Mesendoderm (in vitro differentiated cells): ENCODE results near the gene CGB8. TPM values are rescaled to one million over a fixed set of nuclear protein-coding genes. Genes with fewer than 3 reads are reported as not detected.

Experiments used
- DNase-seq: peaks from one replicate; pipeline ENCODE4 v3.0.0; 2013
- H2AK5ac ChIP-seq: 2 replicates; pipeline ENCODE4 v1.6.1; 2013; ENCODE audit warnings: low read length, inconsistent platforms
- H2BK120ac ChIP-seq: 2 replicates; pipeline ENCODE4 v1.6.1; 2013; ENCODE audit warnings: low read depth, mild to moderate bottlenecking, low read length, moderate library complexity, mixed read lengths
- H2BK15ac ChIP-seq: replicated peaks from 2 replicates; pipeline ENCODE4 v1.6.1; 2013; ENCODE audit warnings: low read depth, mild to moderate bottlenecking, moderate library complexity
- H2BK5ac ChIP-seq: 2 replicates; pipeline ENCODE4 v1.6.1; 2013; ENCODE audit warnings: low read length, inconsistent platforms
- H3K18ac ChIP-seq: 2 replicates; pipeline ENCODE4 v1.6.1; 2013; ENCODE audit warnings: mild to moderate bottlenecking, low read length, mixed read lengths
- H3K23ac ChIP-seq: one replicate; pipeline ENCODE4 v1.6.1; 2013; ENCODE audit warnings: low read length
- H3K27ac ChIP-seq: 2 replicates; pipeline ENCODE4 v1.5.1; 2013; ENCODE audit warnings: low read depth, mild to moderate bottlenecking, inconsistent platforms, low read length, moderate library complexity
- H3K27me3 ChIP-seq: 2 replicates; pipeline ENCODE4 v1.6.1; 2013; ENCODE audit warnings: low read length, control low read depth, mild to moderate bottlenecking, inconsistent platforms; ENCODE audit not compliant: insufficient read depth, poor library complexity
- H3K36me3 ChIP-seq: 2 replicates; pipeline ENCODE4 v1.6.1; 2013; ENCODE audit warnings: low read length, inconsistent platforms; ENCODE audit not compliant: control insufficient read depth, insufficient read depth
- H3K4ac ChIP-seq: one replicate; pipeline ENCODE4 v1.6.1; 2013; ENCODE audit warnings: low read depth, mild to moderate bottlenecking, low read length, moderate library complexity
- H3K4me1 ChIP-seq: 2 replicates; pipeline ENCODE4 v1.6.1; 2013; ENCODE audit warnings: low read depth, low read length, inconsistent platforms; ENCODE audit not compliant: control insufficient read depth
- H3K4me2 ChIP-seq: 2 replicates; pipeline ENCODE4 v1.6.1; 2013; ENCODE audit warnings: low read length
- H3K4me3 ChIP-seq: 2 replicates; pipeline ENCODE4 v1.5.1; 2013; ENCODE audit warnings: mild to moderate bottlenecking, low read length
- H3K56ac ChIP-seq: one replicate; pipeline ENCODE4 v1.6.1; 2013; ENCODE audit warnings: low read length
- H3K79me1 ChIP-seq: 2 replicates; pipeline ENCODE4 v1.6.1; 2013; ENCODE audit warnings: low read length, inconsistent platforms
- H3K79me2 ChIP-seq: 2 replicates; pipeline ENCODE4 v1.6.1; 2013; ENCODE audit warnings: mild to moderate bottlenecking, low read length; ENCODE audit not compliant: control insufficient read depth, insufficient read depth
- H3K9ac ChIP-seq: 2 replicates; pipeline ENCODE4 v1.6.1; 2013; ENCODE audit warnings: low read length, inconsistent platforms
- H4K5ac ChIP-seq: one replicate; pipeline ENCODE4 v1.6.1; 2013; ENCODE audit warnings: low read length
- H4K8ac ChIP-seq: one replicate; pipeline ENCODE4 v1.6.1; 2013; ENCODE audit warnings: low read depth, mild to moderate bottlenecking, control low read depth, low read length, moderate library complexity
- WGBS: extraction: QIAGEN DNeasy Blood & Tissue Kit; methylation state at CpG from one replicate; pipeline ENCODE4 v1.1.7; 2013; ENCODE audit warnings: low lambda C conversion rate, missing lambda C conversion rate; ENCODE audit not compliant: insufficient coverage; ENCODE audit errors: extremely low coverage; 5-methylcytosine and 5-hydroxymethylcytosine counted together
- small RNA-seq: library from polyadenylated mRNA; stranded (forward); fragments of <200 nt; extraction: miRNeasy Mini kit (QIAGEN cat#:217004); gene quantifications from one replicate; pipeline ENCODE3, GENCODE V24; 2013; ENCODE audit not compliant: insufficient read depth

The CGB8 gene

GRCh38 chr19:49004964-49005614 is 43.8 kb downstream of the CGB8 start:
- no peaks in the 10 kb centered on the region for H3K79me2 ChIP-seq
- DNase-seq: no peak
- H3K4ac ChIP-seq: no peak overlapping the region
- no peak overlapping the region for H3K4me2 ChIP-seq
- H4K5ac ChIP-seq: no peak overlapping the region
- no peaks in the 10 kb centered on the region for H3K4me1 ChIP-seq
- H3K4me3 ChIP-seq: no peak overlapping the region
- H3K56ac ChIP-seq: no peak overlapping the region
- H2AK5ac ChIP-seq: no peak overlapping the region
- H3K23ac ChIP-seq: no peak overlapping the region
- no peak overlapping the region for H3K18ac ChIP-seq
- H2BK120ac ChIP-seq: no peak overlapping the region
- no peak overlapping the region for H3K27ac ChIP-seq
- no peak overlapping the region for H4K8ac ChIP-seq
- H3K79me1 ChIP-seq: no peaks in the 10 kb centered on the region
- no peaks in the 10 kb centered on the region for H3K27me3 ChIP-seq
- no peak overlapping the region for H2BK5ac ChIP-seq
- no peak overlapping the region for H3K9ac ChIP-seq
- H2BK15ac ChIP-seq: no peak overlapping the region
- peaks cover 16% of the 10 kb centered on the region for H3K36me3 ChIP-seq
- no CpG with 5 or more reads among the region's 7 CpGs for WGBS

GRCh38 chr19:49004133-49004532 is 44.8 kb downstream of the CGB8 start:
- H2AK5ac ChIP-seq: no peak overlapping the region
- H3K27ac ChIP-seq: no peak overlapping the region
- H3K4me2 ChIP-seq: no peak overlapping the region
- no peak overlapping the region for H3K4me3 ChIP-seq
- H3K9ac ChIP-seq: no peak overlapping the region
- H3K27me3 ChIP-seq: no peaks in the 10 kb centered on the region
- no peak overlapping the region for H3K18ac ChIP-seq
- no peak overlapping the region for H2BK5ac ChIP-seq
- no peak overlapping the region for H3K56ac ChIP-seq
- no peak overlapping the region for H4K5ac ChIP-seq
- WGBS: no CpG with 5 or more reads among the region's 15 CpGs
- H3K23ac ChIP-seq: no peak overlapping the region
- H3K4me1 ChIP-seq: no peaks in the 10 kb centered on the region
- no peaks in the 10 kb centered on the region for H3K79me2 ChIP-seq
- H4K8ac ChIP-seq: no peak overlapping the region
- no peak overlapping the region for H2BK120ac ChIP-seq
- no peaks in the 10 kb centered on the region for H3K79me1 ChIP-seq
- no peak overlapping the region for H2BK15ac ChIP-seq
- H3K36me3 ChIP-seq: peaks cover 15% of the 10 kb centered on the region
- no peak overlapping the region for H3K4ac ChIP-seq
- no peak for DNase-seq

GRCh38 chr19:48999481-49000325 is 49.2 kb downstream of the CGB8 start:
- no peak overlapping the region for H4K5ac ChIP-seq

GRCh38 chr19:48997972-48998371 is 50.9 kb downstream of the CGB8 start:
- no peak overlapping the region for H2AK5ac ChIP-seq
- H3K23ac ChIP-seq: no peak overlapping the region
- H3K4me1 ChIP-seq: no peaks in the 10 kb centered on the region
- no CpG with 5 or more reads among the region's 5 CpGs for WGBS
- no peak overlapping the region for H2BK120ac ChIP-seq
- no peak overlapping the region for H3K56ac ChIP-seq
- H2BK5ac ChIP-seq: no peak overlapping the region
- no peak overlapping the region for H3K27ac ChIP-seq
- H3K36me3 ChIP-seq: no peaks in the 10 kb centered on the region
- H3K4me3 ChIP-seq: no peak overlapping the region
- H3K79me2 ChIP-seq: peaks cover 18% of the 10 kb centered on the region
- DNase-seq: peak; percentile 86
- no peak overlapping the region for H4K8ac ChIP-seq
- no peaks in the 10 kb centered on the region for H3K27me3 ChIP-seq
- H3K4me2 ChIP-seq: no peak overlapping the region
- H3K18ac ChIP-seq: no peak overlapping the region
- H3K79me1 ChIP-seq: peaks cover 16% of the 10 kb centered on the region
- H4K5ac ChIP-seq: no peak overlapping the region
- no peak overlapping the region for H2BK15ac ChIP-seq
- no peak overlapping the region for H3K4ac ChIP-seq
- H3K9ac ChIP-seq: no peak overlapping the region

More at GRCh38 chr19:48999481-49000325, 49.2 kb downstream of the CGB8 start:
- Histone ChIP-seq H3K4me3 (no peak overlapping the region), H3K23ac (no peak overlapping the region), H2BK15ac (no peak overlapping the region), H4K8ac (no peak overlapping the region), H3K27ac (no peak overlapping the region), H2BK120ac (no peak overlapping the region), H2BK5ac (no peak overlapping the region), H3K4ac (no peak overlapping the region), H3K4me1 (no peaks in the 10 kb centered on the region), H2AK5ac (no peak overlapping the region), H3K56ac (peak overlapping the region; percentile 12), H3K18ac (no peak overlapping the region), H3K27me3 (no peaks in the 10 kb centered on the region), H3K36me3 (peaks cover 4% of the 10 kb centered on the region), H3K79me2 (peaks cover 9% of the 10 kb centered on the region), H3K9ac (peak overlapping the region; percentile 4), H3K4me2 (no peak overlapping the region), H3K79me1 (peaks cover 11% of the 10 kb centered on the region)
- no CpG with 5 or more reads among the region's 16 CpGs for WGBS
- peak; percentile 91 for DNase-seq

Small RNAs within 50 kb of the gene (small RNA-seq; reads per million reads assigned to genes)
- 0.72 reads per million for gene MIR6798
- not detected for gene RN7SL708P
